Left ventricle myocardium inferior (tissue), 1 donor: ENCODE results near the gene POU6F1. TPM values are rescaled to one million over a fixed set of nuclear protein-coding genes. Genes with fewer than 3 reads are reported as not detected.

ENCODE experiments used
- DNase-seq: peaks from one replicate; pipeline ENCODE4 v3.0.0-alpha.2; 2020
- H3K27ac ChIP-seq: fragments of 200-600 bp; replicated peaks from 2 replicates; pipeline ENCODE4 v1.8.0; 2021
- H3K27me3 ChIP-seq: fragments of 200-600 bp; 2 replicates; pipeline ENCODE4 v1.8.0; 2021; ENCODE audit warnings: low read depth
- H3K36me3 ChIP-seq: fragments of 200-600 bp; 2 replicates; pipeline ENCODE4 v1.8.0; 2021
- H3K4me1 ChIP-seq: fragments of 200-600 bp; 2 replicates; pipeline ENCODE4 v1.8.0; 2021
- H3K4me3 ChIP-seq: fragments of 200-600 bp; 2 replicates; pipeline ENCODE4 v1.8.0; 2021; ENCODE audit warnings: mild to moderate bottlenecking, moderate library complexity
- H3K9me3 ChIP-seq: fragments of 200-600 bp; replicated peaks from 2 replicates; pipeline ENCODE4 v1.8.0; 2021
- intact Hi-C: fragments of 100-400 bp; cut with micrococcal nuclease; formaldehyde crosslinking; loops from one replicate; pipeline ENCODE4 v1.11.0; 2022
- total RNA-seq: library from RNA; stranded (reverse); fragmentation: NEBNext Ultra II Directional; extraction: Animal tissue kit (Norgen Biotek cat#: 25700); gene quantifications from one replicate; pipeline ENCODE4 v1.2.1, GENCODE V29; 2021
- TF ChIP-seq, protein P1 (sequence below): fragments of 200-600 bp; IDR thresholded peaks from 2 replicates; pipeline ENCODE4 v1.8.0; 2021; ENCODE audit warnings: antibody characterized with exemption, mild to moderate bottlenecking, borderline replicate concordance
- donor health status: DM: no; HTN: yes; CAD: no; lungs with severe emphysema.

The POU6F1 gene
- total RNA-seq, 1 donor from 2014 or later, result 9.9 TPM

GRCh38 chr12:51183349-51183748 is 34.5 kb downstream of the POU6F1 start:
- H3K4me3 ChIP-seq, result no peak overlapping the region
- no peak overlapping the region for H3K27ac ChIP-seq
- H3K36me3 ChIP-seq, result no peaks in the 10 kb centered on the region
- DNase-seq, result no peak
- TF ChIP-seq, protein P1, sequence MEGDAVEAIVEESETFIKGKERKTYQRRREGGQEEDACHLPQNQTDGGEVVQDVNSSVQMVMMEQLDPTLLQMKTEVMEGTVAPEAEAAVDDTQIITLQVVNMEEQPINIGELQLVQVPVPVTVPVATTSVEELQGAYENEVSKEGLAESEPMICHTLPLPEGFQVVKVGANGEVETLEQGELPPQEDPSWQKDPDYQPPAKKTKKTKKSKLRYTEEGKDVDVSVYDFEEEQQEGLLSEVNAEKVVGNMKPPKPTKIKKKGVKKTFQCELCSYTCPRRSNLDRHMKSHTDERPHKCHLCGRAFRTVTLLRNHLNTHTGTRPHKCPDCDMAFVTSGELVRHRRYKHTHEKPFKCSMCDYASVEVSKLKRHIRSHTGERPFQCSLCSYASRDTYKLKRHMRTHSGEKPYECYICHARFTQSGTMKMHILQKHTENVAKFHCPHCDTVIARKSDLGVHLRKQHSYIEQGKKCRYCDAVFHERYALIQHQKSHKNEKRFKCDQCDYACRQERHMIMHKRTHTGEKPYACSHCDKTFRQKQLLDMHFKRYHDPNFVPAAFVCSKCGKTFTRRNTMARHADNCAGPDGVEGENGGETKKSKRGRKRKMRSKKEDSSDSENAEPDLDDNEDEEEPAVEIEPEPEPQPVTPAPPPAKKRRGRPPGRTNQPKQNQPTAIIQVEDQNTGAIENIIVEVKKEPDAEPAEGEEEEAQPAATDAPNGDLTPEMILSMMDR, result no peak
- H3K4me1 ChIP-seq, result peaks cover 2% of the 10 kb centered on the region
- no peaks in the 10 kb centered on the region for H3K27me3 ChIP-seq
- intact Hi-C loops, result no loop called here
- no peaks in the 10 kb centered on the region for H3K9me3 ChIP-seq

DNA sequence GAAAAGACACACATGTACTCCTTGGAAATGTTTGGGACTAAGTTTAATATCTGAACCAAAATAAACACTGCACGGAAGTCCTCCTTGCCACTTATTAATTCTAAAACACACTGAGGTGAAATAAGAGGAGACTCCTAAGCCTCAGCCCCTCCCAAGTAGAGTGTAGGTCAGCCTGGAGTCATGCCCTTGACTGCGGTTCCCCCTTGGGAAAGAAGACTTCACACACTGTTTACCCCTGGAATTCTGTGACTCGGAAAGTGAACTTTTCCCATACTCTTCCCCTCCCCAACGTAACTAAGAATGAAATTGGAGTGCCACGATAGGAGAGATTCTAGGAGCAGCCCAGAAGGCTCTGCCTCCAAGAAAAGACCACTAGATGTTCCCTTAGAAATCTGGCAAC is 36.3 kb downstream of the POU6F1 start:
- intact Hi-C loops, result no loop called here
- no peak overlapping the region for H3K27ac ChIP-seq
- TF ChIP-seq, protein P1, result no peak

GRCh38 chr12:51177897-51178296 is 40.0 kb downstream of the POU6F1 start:
- no peak for DNase-seq
- TF ChIP-seq, protein P1, result no peak
- intact Hi-C loops, result no loop called here

More for the DNA sequence above, 36.3 kb downstream of the POU6F1 start:
- Histone ChIP-seq H3K27me3 (no peaks in the 10 kb centered on the region), H3K9me3 (no peaks in the 10 kb centered on the region), H3K4me3 (no peak overlapping the region), H3K36me3 (no peaks in the 10 kb centered on the region), H3K4me1 (peaks cover 2% of the 10 kb centered on the region)
- DNase-seq, result no peak

GRCh38 chr12:51174501-51174900 is 43.4 kb downstream of the POU6F1 start:
- intact Hi-C loops, result no loop called here
- no peaks in the 10 kb centered on the region for H3K9me3 ChIP-seq
- no peak overlapping the region for H3K4me3 ChIP-seq
- no peak for DNase-seq
- H3K27me3 ChIP-seq, result no peaks in the 10 kb centered on the region
- H3K36me3 ChIP-seq, result no peaks in the 10 kb centered on the region
- H3K4me1 ChIP-seq, result peaks cover 39% of the 10 kb centered on the region
- TF ChIP-seq, protein P1, result no peak
- H3K27ac ChIP-seq, result no peak overlapping the region

More at GRCh38 chr12:51177897-51178296, 40.0 kb downstream of the POU6F1 start:
- Histone ChIP-seq H3K36me3 (no peaks in the 10 kb centered on the region), H3K27ac (no peak overlapping the region), H3K27me3 (no peaks in the 10 kb centered on the region), H3K9me3 (no peaks in the 10 kb centered on the region), H3K4me3 (no peak overlapping the region), H3K4me1 (peaks cover 8% of the 10 kb centered on the region)

GRCh38 chr12:51172515-51173431 is 45.1 kb downstream of the POU6F1 start, which contains the start of gene TFCP2:
TFCP2 (minus strand) TSS chr12:51173135; CDS start chr12:51172422, 713 bp downstream.
- H3K4me3 ChIP-seq, result peak within 1 kb of the TSS; percentile 91
- no peaks in the 10 kb centered on the region for H3K9me3 ChIP-seq
- peak; percentile 97 for DNase-seq
- no peaks in the 10 kb centered on the region for H3K36me3 ChIP-seq
- TF ChIP-seq, protein P1, result no peak
- peaks cover 39% of the 10 kb centered on the region for H3K4me1 ChIP-seq
- H3K27me3 ChIP-seq, result no peaks in the 10 kb centered on the region
- peak within 1 kb of the TSS; percentile 94 for H3K27ac ChIP-seq
- intact Hi-C loops, result no loop called here
